A204.1 (cell line): ENCODE data around the gene RIPK1.

Source experiments
- FAIRE-seq: peaks from 2 replicates; lab custom pipeline; 2012; peaks lifted over from hg19 to GRCh38; lab: Jason Lieb, UNC

Gene RIPK1

GRCh38 chr6:3085074-3085473, 16.8 kb downstream of the RIPK1 start:
- FAIRE-seq, result no peak

GRCh38 chr6:3086282-3086946, 18.1 kb downstream of the RIPK1 start:
- FAIRE-seq, result no peak

- FAIRE-seq, result no peak
Measured at GRCh38 chr6:3088446-3088845, 20.2 kb downstream of the RIPK1 start.

- FAIRE-seq, result no peak
Measured at GRCh38 chr6:3088968-3089367, 20.7 kb downstream of the RIPK1 start.

- no peak for FAIRE-seq
Measured at GRCh38 chr6:3090013-3090412, 21.7 kb downstream of the RIPK1 start.

GRCh38 chr6:3094815-3095214, 26.5 kb downstream of the RIPK1 start:
- FAIRE-seq, result no peak

GRCh38 chr6:3102875-3103274, 34.6 kb downstream of the RIPK1 start:
- no peak for FAIRE-seq

GRCh38 chr6:3108746-3109414, 40.6 kb downstream of the RIPK1 start:
- no peak for FAIRE-seq

- no peak for FAIRE-seq
Measured at GRCh38 chr6:3109761-3110160, 41.5 kb downstream of the RIPK1 start.

GRCh38 chr6:3114377-3114776, 46.1 kb downstream of the RIPK1 start:
- FAIRE-seq, result no peak

GRCh38 chr6:3117912-3118352, 49.6 kb downstream of the RIPK1 start:
- FAIRE-seq, result no peak

GRCh38 chr6:3118353-3119039, 50.2 kb downstream of the RIPK1 start, which contains the start of gene BPHL:
Gene BPHL, plus strand, starts transcription at chr6:3118711. Its CDS starts 30 bp downstream, at chr6:3118741.
- peak; percentile 51 for FAIRE-seq

GRCh38 chr6:3119040-3119723, 50.9 kb downstream of the RIPK1 start:
- no peak for FAIRE-seq

GRCh38 chr6:3120765-3121089, 52.4 kb downstream of the RIPK1 start:
- no peak for FAIRE-seq

GRCh38 chr6:3122823-3123182, 54.5 kb downstream of the RIPK1 start:
- no peak for FAIRE-seq

GRCh38 chr6:3124667-3125066, 56.4 kb downstream of the RIPK1 start:
- no peak for FAIRE-seq

- FAIRE-seq, result no peak
Measured at GRCh38 chr6:3125815-3126214, 57.5 kb downstream of the RIPK1 start.

GRCh38 chr6:3128356-3129108, 60.2 kb downstream of the RIPK1 start:
- no peak for FAIRE-seq

- FAIRE-seq, result no peak
Measured at GRCh38 chr6:3131695-3132094, 63.4 kb downstream of the RIPK1 start.

- FAIRE-seq, result no peak
Measured at GRCh38 chr6:3133515-3133914, 65.2 kb downstream of the RIPK1 start.

- no peak for FAIRE-seq
Measured at GRCh38 chr6:3135668-3136291, 67.5 kb downstream of the RIPK1 start.
